ENCODE measurements around the gene JSRP1. TPM values are rescaled to one million over a fixed set of nuclear protein-coding genes. Genes with fewer than 3 reads are reported as not detected.

The JSRP1 gene
- total RNA-seq, 1 donor from 2014 or later = 0.07 TPM

DNA sequence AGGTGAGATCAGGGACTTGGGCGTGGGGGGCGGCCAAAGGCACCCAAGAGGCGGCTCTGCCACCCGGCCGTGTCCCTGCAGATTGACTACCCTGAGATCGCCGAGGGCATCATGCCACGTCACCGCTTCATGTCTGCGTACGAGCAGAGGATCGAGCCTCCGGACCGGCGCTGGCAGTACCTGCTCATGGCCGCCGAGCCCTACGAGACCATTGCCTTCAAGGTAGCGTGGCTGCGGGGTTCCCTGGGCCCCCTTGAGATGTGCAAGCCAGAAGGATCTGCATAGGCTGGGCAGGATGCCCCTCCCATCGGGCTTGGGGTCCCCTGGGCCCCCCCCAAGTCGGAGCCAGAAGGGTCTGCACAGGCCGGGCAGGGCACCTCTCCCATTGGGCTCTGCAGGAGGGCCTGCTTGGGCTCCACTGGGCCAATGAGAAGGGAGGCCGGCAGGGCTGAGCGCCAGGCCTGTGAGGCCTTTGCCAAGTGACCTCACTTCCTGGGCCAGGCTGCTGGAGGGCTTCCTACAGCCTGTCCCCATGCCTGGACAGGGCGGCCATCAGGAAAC, 9.3 kb downstream of the JSRP1 start:
- no peak for DNase-seq (ENCODE audit: low read depth, low spot score)

- DNase-seq (ENCODE audit: low read depth, low spot score) = no peak
Measured at GRCh38 chr19:2246014-2246620, 10.1 kb downstream of the JSRP1 start.

DNA sequence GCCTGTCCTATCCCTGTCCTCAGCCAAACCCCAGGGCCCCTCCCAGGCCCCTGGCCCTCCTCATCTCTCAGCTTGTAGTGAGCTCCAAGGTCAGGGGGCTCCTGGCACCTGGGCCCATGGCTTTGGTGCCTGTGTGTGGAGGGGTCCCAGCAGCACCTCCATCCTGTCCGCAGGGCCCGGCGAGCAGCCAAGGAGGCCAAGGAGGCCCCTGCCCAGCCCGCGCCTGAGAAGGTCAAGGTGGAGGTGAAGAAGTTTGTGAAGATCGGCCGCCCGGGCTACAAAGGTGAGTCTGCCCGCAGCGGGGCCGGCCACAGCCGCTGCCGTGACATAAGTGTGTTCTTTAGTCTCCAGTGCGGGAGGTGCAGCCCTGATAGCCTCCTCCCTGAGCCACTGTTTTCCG, 10.9 kb downstream of the JSRP1 start:
- no peak for DNase-seq (ENCODE audit: low read depth, low spot score)

DNA sequence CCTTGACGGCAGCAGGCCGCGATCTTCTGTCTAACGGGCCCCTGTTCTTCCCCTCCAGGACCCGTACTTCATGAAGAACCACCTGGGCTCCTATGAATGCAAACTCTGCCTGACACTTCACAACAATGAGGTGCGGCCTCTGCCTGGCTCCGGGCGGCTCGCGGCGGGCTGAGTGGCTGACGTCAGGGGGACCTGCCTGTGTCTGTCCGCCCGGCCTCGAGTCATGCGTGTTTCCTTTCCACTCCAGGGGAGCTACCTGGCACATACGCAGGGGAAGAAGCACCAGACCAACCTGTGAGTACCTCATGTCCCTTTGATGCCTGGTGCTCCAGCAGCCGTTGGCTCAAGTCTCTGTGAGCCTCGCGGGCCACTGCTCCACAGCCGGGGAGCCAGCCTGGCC, 11.7 kb downstream of the JSRP1 start:
- DNase-seq (ENCODE audit: low read depth, low spot score) = no peak

GRCh38 chr19:2244125-2244411, 12.1 kb downstream of the JSRP1 start:
- no peak for DNase-seq (ENCODE audit: low read depth, low spot score)

GRCh38 chr19:2243274-2244124, 12.7 kb downstream of the JSRP1 start:
- no peak for DNase-seq (ENCODE audit: low read depth, low spot score)

DNA sequence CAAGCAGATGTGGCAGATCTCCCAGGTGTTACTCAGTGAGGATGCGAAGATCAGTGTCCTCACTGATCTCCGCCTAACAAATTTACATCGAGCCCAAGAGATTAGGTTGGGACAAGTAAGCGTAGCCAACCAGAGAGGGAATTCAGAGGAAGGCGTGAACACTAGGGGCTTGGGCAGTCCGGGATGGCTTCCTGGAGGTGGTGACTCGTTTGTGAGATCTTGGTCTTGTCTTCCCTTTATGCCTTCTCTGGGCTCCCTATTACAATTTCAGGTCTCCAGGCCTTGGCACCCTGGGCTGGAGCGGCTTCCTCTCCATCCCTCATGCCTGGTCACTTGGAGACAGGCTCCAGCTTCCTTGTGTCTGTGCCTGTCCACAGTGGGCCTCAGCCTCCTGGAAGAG, 13.4 kb downstream of the JSRP1 start:
- DNase-seq (ENCODE audit: low read depth, low spot score) = no peak

DNA sequence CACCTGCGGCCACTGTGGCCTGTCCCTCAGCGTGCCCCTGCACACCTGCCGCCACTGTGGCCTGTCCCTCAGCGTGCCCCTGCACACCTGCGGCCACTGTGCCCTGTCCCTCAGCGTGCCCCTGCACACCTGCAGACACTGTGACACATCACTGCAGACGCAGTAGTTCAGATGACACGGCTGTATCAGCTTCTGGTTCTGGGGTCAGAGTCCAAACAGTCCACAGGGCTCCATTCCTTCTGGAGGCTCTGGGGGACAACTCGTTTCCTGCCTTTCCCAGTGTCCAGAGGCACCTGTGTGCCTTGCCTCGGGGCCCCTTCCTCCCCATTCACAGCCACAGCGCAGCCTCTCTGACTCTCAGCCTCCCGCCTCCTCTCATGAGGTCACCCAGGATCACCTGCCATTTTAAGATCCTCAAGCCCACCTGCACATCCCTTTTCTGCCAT, 14.1 kb downstream of the JSRP1 start:
- no peak for DNase-seq (ENCODE audit: low read depth, low spot score)

- no peak for DNase-seq (ENCODE audit: low read depth, low spot score)
Measured at GRCh38 chr19:2240881-2241760, 15.1 kb downstream of the JSRP1 start.

DNA sequence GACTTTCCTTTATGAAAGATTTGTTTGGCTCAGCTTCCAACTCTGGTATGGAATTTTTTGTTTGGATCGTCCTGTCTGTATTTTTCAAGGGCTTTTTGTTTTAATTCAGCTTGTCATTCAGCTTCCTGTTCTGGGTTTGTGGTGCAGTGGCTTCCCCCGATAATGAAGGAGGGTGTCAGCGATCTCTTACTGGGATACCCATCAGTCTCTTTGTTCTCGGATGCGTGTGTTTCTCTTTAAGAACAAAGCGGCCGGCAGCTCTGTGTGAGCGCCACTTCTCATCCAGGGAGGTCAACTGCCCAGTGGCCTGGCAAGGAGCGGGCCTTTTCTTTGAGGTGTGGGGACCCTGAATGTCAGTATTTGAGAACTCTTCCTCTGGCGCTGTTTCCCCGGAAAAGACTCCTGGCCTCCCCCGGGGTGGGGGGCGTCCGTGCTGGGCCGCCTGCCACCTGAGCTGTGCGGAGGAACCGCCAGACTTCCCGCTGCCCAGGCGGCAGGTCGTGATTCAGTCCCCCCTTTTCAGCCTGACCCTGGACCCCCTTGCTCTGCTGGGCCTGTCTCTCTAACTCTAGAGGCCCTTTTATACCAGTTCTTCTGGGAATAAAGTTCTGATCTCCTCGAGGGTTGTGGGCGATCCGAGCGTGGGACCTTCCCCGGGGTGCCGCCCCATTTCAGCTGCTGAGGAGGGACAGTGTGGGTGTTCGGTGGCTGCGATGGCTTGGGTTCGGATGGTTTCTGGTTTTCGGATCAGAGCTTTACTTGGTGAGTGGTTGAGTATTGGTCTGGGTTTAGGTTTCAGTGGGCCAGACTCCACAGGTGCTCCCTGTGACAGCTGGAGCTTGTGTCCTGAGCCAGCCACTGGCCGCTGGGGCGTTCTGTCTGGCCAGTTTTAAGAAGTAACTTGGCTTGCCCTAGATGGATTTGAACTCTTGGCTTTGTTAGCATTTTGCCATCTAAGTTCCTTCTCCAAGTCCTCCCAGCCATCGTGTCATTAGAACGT, 16.1 kb downstream of the JSRP1 start:
- peak; percentile 84 for DNase-seq (ENCODE audit: low read depth, low spot score)

- DNase-seq (ENCODE audit: low read depth, low spot score) = no peak
Measured at GRCh38 chr19:2239173-2239572, 17.0 kb downstream of the JSRP1 start.

DNA sequence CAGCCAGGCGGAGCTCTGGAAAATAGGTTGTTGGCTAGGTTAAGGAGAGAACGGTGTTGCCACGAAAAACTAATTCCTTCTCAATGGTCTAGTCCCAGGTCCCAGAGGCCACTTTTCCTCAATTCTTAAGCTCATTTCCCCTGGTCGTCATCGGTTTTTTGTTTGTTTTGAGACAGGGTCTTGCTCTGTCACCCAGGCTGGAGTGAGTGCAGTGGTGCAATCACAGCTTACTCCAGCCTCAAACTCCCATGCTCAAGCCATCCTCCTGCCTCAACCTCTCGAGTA, 18.4 kb downstream of the JSRP1 start:
- no peak for DNase-seq (ENCODE audit: low read depth, low spot score)

- no peak for DNase-seq (ENCODE audit: low read depth, low spot score)
Measured at GRCh38 chr19:2237051-2237868, 19.0 kb downstream of the JSRP1 start.

- DNase-seq (ENCODE audit: low read depth, low spot score) = peak; percentile 88
Measured at GRCh38 chr19:2236314-2237050, 19.7 kb downstream of the JSRP1 start, which contains the start of the genes PLEKHJ1 and SF3A2. PLEKHJ1 (minus strand) TSS chr19:2236329; CDS start chr19:2236248, 81 bp downstream. SF3A2 (plus strand) TSS chr19:2236824; CDS start chr19:2243419, 6,595 bp downstream.

- DNase-seq (ENCODE audit: low read depth, low spot score) = no peak
Measured at GRCh38 chr19:2236064-2236313, 20.2 kb downstream of the JSRP1 start.

DNA sequence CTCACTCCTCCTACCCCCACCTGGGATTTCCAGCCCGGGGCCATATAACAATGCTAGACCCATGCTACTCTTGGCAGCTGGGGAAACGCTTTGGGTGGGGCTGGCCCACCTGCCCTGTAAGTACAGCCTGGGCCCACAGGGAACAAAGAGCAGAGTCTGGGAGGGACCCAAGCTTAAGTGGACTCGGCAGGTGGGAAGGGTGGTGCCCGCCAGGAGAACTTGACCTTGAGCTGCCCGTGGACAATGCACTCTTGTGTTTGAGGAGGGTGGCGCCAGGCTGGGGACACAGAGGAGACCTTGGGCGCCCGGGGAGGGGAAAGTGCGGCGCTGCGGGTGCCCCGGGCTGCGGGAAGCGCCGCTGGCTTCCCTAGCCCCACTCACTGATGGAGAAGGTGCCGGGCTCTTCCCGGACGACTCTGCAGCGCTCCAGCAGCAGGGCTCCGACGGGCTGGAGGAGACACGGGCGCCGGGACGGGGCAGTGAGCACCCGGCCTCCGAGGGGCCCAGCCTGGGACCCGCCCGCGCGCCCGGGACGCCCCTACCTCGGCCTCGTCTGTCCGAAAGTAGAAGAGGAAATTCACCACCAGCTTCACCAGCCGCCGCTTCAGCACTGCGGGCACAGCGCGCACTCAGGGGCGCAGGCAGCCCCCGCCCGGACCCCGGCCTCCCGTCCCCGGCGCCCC, 20.7 kb downstream of the JSRP1 start:
- no peak for DNase-seq (ENCODE audit: low read depth, low spot score)

DNA sequence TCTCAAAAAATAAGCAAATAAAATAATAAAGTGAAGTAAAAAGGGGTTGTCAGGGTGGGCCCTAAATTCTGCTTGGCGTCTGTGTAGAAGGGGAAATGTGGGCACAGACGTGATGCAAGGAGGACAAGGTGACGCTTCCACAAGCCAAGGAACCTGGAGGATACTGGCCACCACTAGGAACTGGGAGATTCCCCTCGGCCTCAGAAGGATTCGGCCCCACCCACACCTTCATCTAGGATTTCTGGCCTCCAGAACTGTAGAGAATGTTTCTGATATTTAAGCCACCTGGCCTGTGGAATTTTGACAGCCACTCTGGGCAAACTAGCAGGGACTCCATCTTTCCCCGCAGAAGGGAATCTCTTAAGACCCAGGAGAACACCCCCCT, 21.2 kb downstream of the JSRP1 start:
- no peak for DNase-seq (ENCODE audit: low read depth, low spot score)

DNA sequence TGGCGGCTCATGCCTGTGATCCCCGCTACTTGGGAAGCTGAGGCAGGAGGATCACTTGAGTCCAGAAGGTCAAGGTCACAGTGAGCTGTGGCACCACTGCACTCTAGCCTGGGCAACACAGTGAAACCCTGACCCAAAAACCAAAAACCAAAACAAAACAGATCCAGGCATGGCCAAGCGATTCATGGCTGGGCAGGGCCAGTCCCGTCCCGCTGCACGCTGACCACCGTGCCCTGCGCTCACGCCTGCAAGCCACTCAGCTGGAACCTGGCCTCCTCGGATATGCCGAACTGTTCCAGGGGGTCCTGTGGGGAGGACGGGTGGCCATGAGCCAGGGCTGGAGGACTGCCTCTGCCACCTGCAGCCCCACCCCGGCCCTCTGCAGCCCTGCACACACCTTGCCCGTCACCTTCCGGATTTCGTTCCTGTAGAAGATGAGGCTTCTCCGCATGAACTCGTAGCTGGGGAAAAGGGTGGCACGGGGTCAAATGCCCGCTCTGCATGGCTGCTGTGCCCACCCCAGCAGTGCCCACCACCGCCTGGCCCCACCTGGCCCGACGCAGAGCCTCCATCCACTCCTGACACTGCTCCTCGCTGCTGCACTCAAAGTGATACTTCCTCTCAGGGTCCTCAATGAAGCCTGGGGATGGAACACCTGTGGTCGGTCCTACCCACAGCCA, 22.5 kb downstream of the JSRP1 start:
- no peak for DNase-seq (ENCODE audit: low read depth, low spot score)

Data from pulmonary artery endothelial cell (primary cell).